K562 (cell line): ENCODE results near the gene TYMP. TPM values are rescaled to one million over a fixed set of nuclear protein-coding genes. Genes with fewer than 3 reads are reported as not detected.
A peak's percentile ranks its signal among the peaks of the same experiment; 100 is the strongest.

ENCODE experiments used
- ATAC-seq: fragments of 200-7000 bp; cut with Tn5 transposase; 3 replicates; pipeline ENCODE4 v1.9.1; 2020; ENCODE audit warnings: moderate library complexity
- BruUV-seq: library from RNA; stranded (reverse); fragments of 400-500 nt; replicated peaks from 2 replicates; lab custom pipeline; 2021; lab: Mats Ljungman, UMichigan
- CTCF ChIA-PET: fragments of 300-600 bp; formaldehyde crosslinking; extraction: SDS; loops from one replicate; lab custom pipeline; 2021; ENCODE audit warnings: low intra/inter-chr PET ratio; lab: Yijun Ruan, JAX
- POLR2A ChIA-PET: fragments of 300-600, 350-650 bp; sonication (Branson Sonifier 250); formaldehyde crosslinking; extraction: SDS; loops from one replicate; lab custom pipeline; 2021; ENCODE audit warnings: antibody characterized with exemption, inconsistent platforms; lab: Yijun Ruan, JAX
- DNase-seq, 4 experiments: peaks; one replicate each; pipeline versions ENCODE4 v3.0.0 to v3.0.0-alpha.2; 2011 to 2018; ENCODE audit warnings: low spot score in 3 of 4, mixed read lengths in 3 of 4; ENCODE audit errors: extremely low read depth in 1 of 4
- FAIRE-seq: peaks from 2 replicates; lab custom pipeline; 2011; peaks lifted over from hg19 to GRCh38; lab: Jason Lieb, UNC
- H2AFZ ChIP-seq: 2 replicates; pipeline ENCODE4 v1.6.0; 2011; ENCODE audit warnings: low read depth, low read length, control low read depth, inconsistent platforms
- H3K27ac ChIP-seq: fragments of 200-600 bp; 3 replicates; pipeline ENCODE4 v1.8.0; 2011; ENCODE audit warnings: low read depth, mild to moderate bottlenecking, control low read depth, inconsistent platforms, low read length, moderate library complexity, mixed read lengths; ENCODE audit errors: extremely low read depth
- H3K27me3 ChIP-seq, 2 experiments: fragments of 300-600 bp in 1 of 2; 2 replicates in 1 of 2; 3 replicates in 1 of 2; pipeline versions ENCODE4 v1.6.0 to v1.8.0; 2011; ENCODE audit warnings: inconsistent platforms in 2 of 2, low read length in 2 of 2, mild to moderate bottlenecking in 1 of 2, mixed read lengths in 1 of 2, moderate library complexity in 1 of 2; ENCODE audit not compliant: control insufficient read depth in 2 of 2, insufficient read depth in 2 of 2
- H3K36me3 ChIP-seq: fragments of 300-600 bp; 3 replicates; pipeline ENCODE4 v1.8.0; 2011; ENCODE audit warnings: mild to moderate bottlenecking, low read length, inconsistent platforms; ENCODE audit not compliant: control insufficient read depth, insufficient read depth
- H3K4me1 ChIP-seq, 2 experiments: fragments of 200-600 bp in 1 of 2; replicated peaks in 1 of 2; 2 replicates in 1 of 2; 3 replicates in 1 of 2; pipeline versions ENCODE4 v1.5.1 to v1.8.0; 2011; ENCODE audit warnings: inconsistent platforms in 2 of 2, low read length in 2 of 2, mild to moderate bottlenecking in 1 of 2, mixed read lengths in 1 of 2, moderate library complexity in 1 of 2; ENCODE audit not compliant: control insufficient read depth in 2 of 2, insufficient read depth in 2 of 2
- H3K4me2 ChIP-seq: 2 replicates; pipeline ENCODE4 v1.6.1; 2011; ENCODE audit warnings: low read length, control low read depth, inconsistent platforms, mixed read lengths; ENCODE audit not compliant: insufficient read depth
- H3K4me3 ChIP-seq: fragments of 200-600 bp; sonication (generic), shearing (Covaris generic); 2 replicates; pipeline ENCODE4 v1.5.1; 2016; ENCODE audit warnings: control low read depth, inconsistent platforms
- H3K79me2 ChIP-seq: fragments of 200-600 bp; 3 replicates; pipeline ENCODE4 v1.8.0; 2011; ENCODE audit warnings: low read length, inconsistent platforms; ENCODE audit not compliant: control insufficient read depth, insufficient read depth
- H3K9ac ChIP-seq, 2 experiments: 2 replicates each; pipeline versions ENCODE4 v1.6.0 to v1.6.1; 2011; ENCODE audit warnings: low read depth in 2 of 2, low read length in 2 of 2, control low read depth in 1 of 2, inconsistent platforms in 1 of 2, mild to moderate bottlenecking in 1 of 2, mixed read lengths in 1 of 2; ENCODE audit not compliant: insufficient read depth in 1 of 2
- H3K9me1 ChIP-seq: one replicate; pipeline ENCODE4 v1.6.0; 2011; ENCODE audit warnings: inconsistent platforms, mild to moderate bottlenecking, low read length, moderate library complexity; ENCODE audit not compliant: control insufficient read depth, insufficient read depth
- H3K9me3 ChIP-seq: replicated peaks from 2 replicates; pipeline ENCODE4 v1.5.1; 2011; ENCODE audit warnings: low read depth, low read length, inconsistent platforms; ENCODE audit not compliant: control insufficient read depth, insufficient read depth
- H4K20me1 ChIP-seq: replicated peaks from 2 replicates; pipeline ENCODE4 v1.6.1; 2011; ENCODE audit warnings: low read length, inconsistent platforms, mixed read lengths; ENCODE audit not compliant: control insufficient read depth, insufficient read depth
- AFF4 ChIP-seq: sonication (generic); formaldehyde crosslinking; IDR thresholded peaks from 2 replicates; pipeline ENCODE4 v1.8.0; 2023; ENCODE audit warnings: mild to moderate bottlenecking, missing genetic modification reagents
- CBX3 ChIP-seq, 2 experiments: IDR thresholded peaks; 1 replicate in 1 of 2; 2 replicates in 1 of 2; pipeline ENCODE4 v1.6.1; 2012; ENCODE audit warnings: inconsistent platforms in 2 of 2, low read length in 2 of 2, borderline replicate concordance in 1 of 2, control low read depth in 1 of 2
- KDM5B ChIP-seq: fragments of 200-600 bp; sonication (generic); IDR thresholded peaks from 2 replicates; pipeline ENCODE4 v1.6.1; 2012; ENCODE audit warnings: low read depth, mild to moderate bottlenecking, moderate library complexity, low read length, control low read depth, inconsistent platforms; ENCODE audit not compliant: insufficient replicate concordance
- LCOR ChIP-seq: sonication (generic); formaldehyde crosslinking; IDR thresholded peaks from 2 replicates; pipeline ENCODE4 v1.8.0; 2022; ENCODE audit warnings: mild to moderate bottlenecking, missing genetic modification reagents
- NFIX ChIP-seq: fragments of 250-450 bp; sonication (Bioruptor Pico); IDR thresholded peaks from 2 replicates; pipeline ENCODE4 v1.4.0; 2020; ENCODE audit warnings: low read depth, mild to moderate bottlenecking, moderate library complexity
- POLR2A ChIP-seq: fragments of 450-650 bp; conservative IDR thresholded peaks from 2 replicates; pipeline ENCODE4 v1.6.1; 2016
- POLR2G ChIP-seq: fragments of 200-400 bp; formaldehyde crosslinking; IDR thresholded peaks from 2 replicates; pipeline ENCODE4 v1.6.1; 2017; ENCODE audit warnings: low read depth, mild to moderate bottlenecking, antibody characterized with exemption, low read length, moderate library complexity
- RBFOX2 ChIP-seq: fragments of 200-400 bp; formaldehyde crosslinking; IDR thresholded peaks from 2 replicates; pipeline ENCODE4 v1.6.1; 2017; ENCODE audit warnings: low read depth, mild to moderate bottlenecking, low read length, moderate library complexity
- RBM22 ChIP-seq: fragments of 200-400 bp; formaldehyde crosslinking; IDR thresholded peaks from 2 replicates; pipeline ENCODE4 v1.6.1; 2018; ENCODE audit warnings: low read length, low read depth; ENCODE audit not compliant: poor library complexity, severe bottlenecking
- SUPT5H ChIP-seq: fragments of 450-650 bp; IDR thresholded peaks from 2 replicates; pipeline ENCODE4 v1.6.1; 2016
- ZEB2 ChIP-seq: fragments of 450-650 bp; IDR thresholded peaks from 2 replicates; pipeline ENCODE4 v1.6.1; 2016
- WGBS: fragments of 100-300 bp; shearing (Covaris generic); methylation state at CpG from one replicate; pipeline ENCODE4 v1.1.6; 2016; ENCODE audit warnings: low coverage, mixed read lengths; ENCODE audit not compliant: insufficient coverage; ENCODE audit errors: missing lambda C conversion rate; 5-methylcytosine and 5-hydroxymethylcytosine counted together
- in situ Hi-C: fragments of 300-500 bp; cut with MboI; formaldehyde crosslinking; loops from 4 replicates; pipeline ENCODE4 v1.15.0; 2018; ENCODE audit warnings: inconsistent platforms, mixed read lengths
- intact Hi-C: fragments of 100-400 bp; cut with micrococcal nuclease; formaldehyde crosslinking; loops from 2 replicates; pipeline ENCODE4 v1.14.2; 2022
- polyA plus RNA-seq, 8 experiments: library from polyadenylated mRNA; depleted of rRNA in 4 of 8; stranded (reverse) in 5 of 8; unstranded in 3 of 8; fragments of >200 nt; fragmentation: Nextera tagmentation in 2 of 8; fragmentation: Illumina TruSeq in 1 of 8; extraction: Ambion mirVana in 2 of 8; extraction: Trizol in 1 of 8; gene quantifications; 2 replicates each; pipeline versions ENCODE4 v1.2.1 to v1.2.3, GENCODE V29; 2011 to 2014; ENCODE audit warnings: inconsistent platforms in 1 of 8, missing spikeins in 1 of 8
- total RNA-seq, 7 experiments: library from RNA; depleted of rRNA in 6 of 7; stranded (reverse); fragments of >200 nt in 6 of 7; fragmentation: Illumina TruSeq in 2 of 7; extraction: Trizol in 2 of 7; gene quantifications; 2 replicates each; pipeline versions ENCODE4 v1.2.1 to v1.2.3, GENCODE V29; 2011 to 2021; ENCODE audit warnings: low replicate concordance in 1 of 7
- TF ChIP-seq, protein P1 (sequence below): fragments of 450-650 bp; conservative IDR thresholded peaks from 2 replicates; pipeline ENCODE4 v1.6.1; 2016; ENCODE audit warnings: missing genetic modification characterization, low read depth, mild to moderate bottlenecking, missing compliant biosample characterization, moderate library complexity
- TF ChIP-seq, protein P2 (sequence below): fragments of 450-650 bp; IDR thresholded peaks from 2 replicates; pipeline ENCODE4 v1.6.1; 2017; ENCODE audit warnings: mild to moderate bottlenecking, moderate library complexity
- TF ChIP-seq, protein P3 (sequence below): fragments of 250-450 bp; sonication (Bioruptor Pico); IDR thresholded peaks from 2 replicates; pipeline ENCODE4 v1.6.1; 2021; ENCODE audit warnings: mild to moderate bottlenecking

Gene TYMP
- total and polyA plus RNA-seq, 9 of the 15 experiments (the other 6 are each of a cell fraction or from before 2014, with no cell fraction given) = 0.03 to 4.0 (median 2.4) TPM; not detected in 4

GRCh38 chr22:50523806-50524675, 5.8 kb downstream of the TYMP start:
- peaks cover 47% of the 10 kb centered on the region; the same call in 1 of the 3 replicates for H3K36me3 ChIP-seq
- no TSS peak for BruUV-seq
- WGBS = 70% methylated on average over 14 of the region's 25 CpGs
- intact Hi-C loops = no loop called here
- H3K9ac ChIP-seq = peak overlapping the region; percentile 86 to 96
- peaks cover 12% of the 10 kb centered on the region; the same call in 1 of the 2 replicates for H4K20me1 ChIP-seq
- H3K27ac ChIP-seq = peak overlapping the region; percentile 89; the same call in 2 of the 3 replicates
- ATAC-seq (no peak), DNase-seq (no peak), FAIRE-seq (no peak)
- no peaks in the 10 kb centered on the region for H3K27me3 ChIP-seq
- H3K9me1 ChIP-seq = no peaks in the 10 kb centered on the region
- no peaks in the 10 kb centered on the region for H3K9me3 ChIP-seq
- H3K4me1 ChIP-seq = peaks cover 8 to 52% of the 10 kb centered on the region in 2 experiments; a peak in 4 of 5 replicates
- CTCF ChIA-PET = no interaction called here
- in situ Hi-C loops = loop anchor here (5.0 kb wide), 1 partner anchor 43 kb away; no protein-coding TSS in a partner anchor
- peak overlapping the region; percentile 71 for H3K4me3 ChIP-seq
- H3K4me2 ChIP-seq = peak overlapping the region; percentile 88
- POLR2A ChIA-PET = interaction anchor here (0.6 to 5.3 kb wide), 4 partner anchors 15 to 282 kb away, joined by 3 to 65 read pairs (median 3); partner anchors contain the start of genes CHKB, KLHDC7B, LMF2 and NCAPH2
- peaks cover 34% of the 10 kb centered on the region for H3K79me2 ChIP-seq
- no peak overlapping the region for H2AFZ ChIP-seq
- TF ChIP-seq, protein P1, sequence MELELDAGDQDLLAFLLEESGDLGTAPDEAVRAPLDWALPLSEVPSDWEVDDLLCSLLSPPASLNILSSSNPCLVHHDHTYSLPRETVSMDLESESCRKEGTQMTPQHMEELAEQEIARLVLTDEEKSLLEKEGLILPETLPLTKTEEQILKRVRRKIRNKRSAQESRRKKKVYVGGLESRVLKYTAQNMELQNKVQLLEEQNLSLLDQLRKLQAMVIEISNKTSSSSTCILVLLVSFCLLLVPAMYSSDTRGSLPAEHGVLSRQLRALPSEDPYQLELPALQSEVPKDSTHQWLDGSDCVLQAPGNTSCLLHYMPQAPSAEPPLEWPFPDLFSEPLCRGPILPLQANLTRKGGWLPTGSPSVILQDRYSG (tag) = no peak
- TF ChIP-seq LCOR (no peak), POLR2G (peak; percentile 80), AFF4 (CRISPR knock-in tag) (0 out of 2 replicates have a peak, but pooled peaks have one; percentile 59), KDM5B (no peak), CBX3 (IDR thresholded peaks at IDR 0.05; ENCODE audit: borderline replicate concordance in 1 of 2, low read length in 2 of 2) (no peak), NFIX (CRISPR knock-in tag) (no peak), POLR2A (peak; percentile 6; the same call in 1 of the 2 replicates), RBM22 (peak; percentile 46), SUPT5H (0 out of 2 replicates have a peak, but pooled peaks have one; percentile 27), RBFOX2 (peak; percentile 55), ZEB2 (0 out of 2 replicates have a peak, but pooled peaks have one; percentile 36)
- TF ChIP-seq, protein P2, sequence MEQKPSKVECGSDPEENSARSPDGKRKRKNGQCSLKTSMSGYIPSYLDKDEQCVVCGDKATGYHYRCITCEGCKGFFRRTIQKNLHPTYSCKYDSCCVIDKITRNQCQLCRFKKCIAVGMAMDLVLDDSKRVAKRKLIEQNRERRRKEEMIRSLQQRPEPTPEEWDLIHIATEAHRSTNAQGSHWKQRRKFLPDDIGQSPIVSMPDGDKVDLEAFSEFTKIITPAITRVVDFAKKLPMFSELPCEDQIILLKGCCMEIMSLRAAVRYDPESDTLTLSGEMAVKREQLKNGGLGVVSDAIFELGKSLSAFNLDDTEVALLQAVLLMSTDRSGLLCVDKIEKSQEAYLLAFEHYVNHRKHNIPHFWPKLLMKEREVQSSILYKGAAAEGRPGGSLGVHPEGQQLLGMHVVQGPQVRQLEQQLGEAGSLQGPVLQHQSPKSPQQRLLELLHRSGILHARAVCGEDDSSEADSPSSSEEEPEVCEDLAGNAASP = no peak
- TF ChIP-seq, protein P3, sequence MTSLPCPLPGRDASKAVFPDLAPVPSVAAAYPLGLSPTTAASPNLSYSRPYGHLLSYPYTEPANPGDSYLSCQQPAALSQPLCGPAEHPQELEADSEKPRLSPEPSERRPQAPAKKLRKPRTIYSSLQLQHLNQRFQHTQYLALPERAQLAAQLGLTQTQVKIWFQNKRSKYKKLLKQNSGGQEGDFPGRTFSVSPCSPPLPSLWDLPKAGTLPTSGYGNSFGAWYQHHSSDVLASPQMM = no peak
